ENCODE data around the gene OBP2B. TPM values are rescaled to one million over a fixed set of nuclear protein-coding genes. Genes with fewer than 3 reads are reported as not detected.
"Not testable (repeated sequence)": the region's sequence is repeated elsewhere in the genome, so short reads cannot be mapped to it uniquely, and the experiment has no call there.

OBP2B gene
- not detected for total RNA-seq
- polyA plus RNA-seq = not detected
- long read RNA-seq, donor 1 = 0 reads
- long read RNA-seq, donor 2 = 0 reads

GRCh38 chr9:133208880-133209300 is at the start of gene OBP2B:
Gene OBP2B, minus strand, starts transcription at chr9:133209250. Its CDS starts 51 bp downstream, at chr9:133209199.
- ATAC-seq (ENCODE audit: low FRiP score); H3K4me1 ChIP-seq (ENCODE audit: control insufficient read depth in 1 of 2, insufficient read depth in 2 of 2, low read length in 2 of 2); H3K36me3 ChIP-seq (ENCODE audit: control insufficient read depth in 1 of 2, insufficient read depth in 2 of 2, low read length in 1 of 2); H3K9me3 ChIP-seq (ENCODE audit: control insufficient read depth, low read length); intact Hi-C loops (cut with DNase I); H3K4me3 ChIP-seq (ENCODE audit: low read length in 2 of 2); H3K27ac ChIP-seq (ENCODE audit: low read depth in 1 of 2, low read length in 2 of 2); H3K27me3 ChIP-seq (ENCODE audit: control insufficient read depth in 1 of 2, insufficient read depth in 2 of 2, low read length in 1 of 2): not testable (repeated sequence)
- 84 to 90% methylated on average over 7 to 11 of the region's 18 CpGs for WGBS, 2 donors
- DNase-seq = peak in 1 of 2 donors; percentile 49

GRCh38 chr9:133258061-133259015 is 49.3 kb upstream of the OBP2B start:
- 77 to 79% methylated on average over 21 of the region's 21 CpGs for WGBS, 2 donors
- no peak overlapping the region for H3K27ac ChIP-seq (ENCODE audit: low read depth in 1 of 2, low read length in 2 of 2)
- H3K4me1 ChIP-seq (ENCODE audit: control insufficient read depth in 1 of 2, insufficient read depth in 2 of 2, low read length in 2 of 2) = no peaks in the 10 kb centered on the region
- H3K36me3 ChIP-seq (ENCODE audit: control insufficient read depth in 1 of 2, insufficient read depth in 2 of 2, low read length in 1 of 2) = no peaks in the 10 kb centered on the region
- peaks cover 0 to 1% of the 10 kb centered on the region in 2 donors for H3K27me3 ChIP-seq (ENCODE audit: control insufficient read depth in 1 of 2, insufficient read depth in 2 of 2, low read length in 1 of 2)
- intact Hi-C loops (cut with DNase I) = no loop called here
- no peak overlapping the region for H3K4me3 ChIP-seq (ENCODE audit: low read length in 2 of 2)
- DNase-seq (peak in 1 of 2 donors; percentile 70), ATAC-seq (ENCODE audit: low FRiP score) (no peak)
- peaks cover 1% of the 10 kb centered on the region for H3K9me3 ChIP-seq (ENCODE audit: control insufficient read depth, low read length)

DNA sequence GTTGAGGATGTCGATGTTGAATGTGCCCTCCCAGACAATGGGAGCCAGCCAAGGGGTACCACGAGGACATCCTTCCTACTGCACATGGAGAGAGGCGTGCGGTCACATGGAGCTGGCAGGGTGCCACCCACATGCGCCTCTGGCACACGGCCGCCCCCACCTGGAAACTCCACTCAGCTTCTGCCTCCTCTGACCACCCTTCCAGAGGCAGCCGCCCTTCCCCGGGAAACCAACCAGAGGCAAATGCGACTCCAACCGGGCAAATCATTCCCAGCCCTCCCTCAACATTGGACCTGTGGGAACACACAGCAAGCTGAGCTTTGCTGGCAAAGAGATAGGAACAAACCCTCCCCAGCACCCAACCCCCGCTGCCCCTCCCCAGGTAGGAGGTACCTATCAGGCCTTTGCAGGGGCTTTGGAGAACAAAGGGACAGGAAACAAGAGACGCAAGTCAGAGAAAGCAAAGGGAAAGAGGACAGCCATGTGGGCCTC is 48.5 kb upstream of the OBP2B start:
- peak in 1 of 2 donors; percentile 77 for DNase-seq
- intact Hi-C loops (cut with DNase I) = no loop called here
- WGBS, 2 donors = 64 to 65% methylated on average over 13 of the region's 13 CpGs
- peaks cover 1% of the 10 kb centered on the region for H3K9me3 ChIP-seq (ENCODE audit: control insufficient read depth, low read length)
- no peak overlapping the region for H3K4me3 ChIP-seq (ENCODE audit: low read length in 2 of 2)
- no peak overlapping the region for H3K27ac ChIP-seq (ENCODE audit: low read depth in 1 of 2, low read length in 2 of 2)
- no peak for ATAC-seq (ENCODE audit: low FRiP score)
- H3K4me1 ChIP-seq (ENCODE audit: control insufficient read depth in 1 of 2, insufficient read depth in 2 of 2, low read length in 2 of 2) = no peaks in the 10 kb centered on the region
- no peaks in the 10 kb centered on the region for H3K36me3 ChIP-seq (ENCODE audit: control insufficient read depth in 1 of 2, insufficient read depth in 2 of 2, low read length in 1 of 2)
- H3K27me3 ChIP-seq (ENCODE audit: control insufficient read depth in 1 of 2, insufficient read depth in 2 of 2, low read length in 1 of 2) = peaks cover 0 to 1% of the 10 kb centered on the region in 2 donors

- Histone ChIP-seq H3K4me1 (ENCODE audit: control insufficient read depth in 1 of 2, insufficient read depth in 2 of 2, low read length in 2 of 2) (no peaks in the 10 kb centered on the region), H3K36me3 (ENCODE audit: control insufficient read depth in 1 of 2, insufficient read depth in 2 of 2, low read length in 1 of 2) (no peaks in the 10 kb centered on the region), H3K27ac (ENCODE audit: low read depth in 1 of 2, low read length in 2 of 2) (no peak overlapping the region), H3K9me3 (ENCODE audit: control insufficient read depth, low read length) (peaks cover 1% of the 10 kb centered on the region), H3K27me3 (ENCODE audit: control insufficient read depth in 1 of 2, insufficient read depth in 2 of 2, low read length in 1 of 2) (peaks cover 0 to 1% of the 10 kb centered on the region in 2 donors), H3K4me3 (ENCODE audit: low read length in 2 of 2) (no peak overlapping the region)
- intact Hi-C loops (cut with DNase I) = no loop called here
- DNase-seq (peak in 1 of 2 donors; percentile 66), ATAC-seq (ENCODE audit: low FRiP score) (no peak)
- 84 to 85% methylated on average over 10 of the region's 10 CpGs for WGBS, 2 donors
Observed at GRCh38 chr9:133256686-133257091, 47.6 kb upstream of the OBP2B start.

- Histone ChIP-seq H3K27me3 (ENCODE audit: control insufficient read depth in 1 of 2, insufficient read depth in 2 of 2, low read length in 1 of 2) (peaks cover 0 to 1% of the 10 kb centered on the region in 2 donors), H3K4me3 (ENCODE audit: low read length in 2 of 2) (no peak overlapping the region), H3K36me3 (ENCODE audit: control insufficient read depth in 1 of 2, insufficient read depth in 2 of 2, low read length in 1 of 2) (no peaks in the 10 kb centered on the region), H3K9me3 (ENCODE audit: control insufficient read depth, low read length) (peaks cover 1% of the 10 kb centered on the region), H3K4me1 (ENCODE audit: control insufficient read depth in 1 of 2, insufficient read depth in 2 of 2, low read length in 2 of 2) (no peaks in the 10 kb centered on the region), H3K27ac (ENCODE audit: low read depth in 1 of 2, low read length in 2 of 2) (no peak overlapping the region)
- ATAC-seq (ENCODE audit: low FRiP score) (no peak), DNase-seq (no peak)
- 95% methylated on average over 30 of the region's 30 CpGs for WGBS, 2 donors
- intact Hi-C loops (cut with DNase I) = no loop called here
Observed at GRCh38 chr9:133256136-133256461, 47.0 kb upstream of the OBP2B start.

GRCh38 chr9:133255371-133256135 is 46.5 kb upstream of the OBP2B start:
- no peak for ATAC-seq (ENCODE audit: low FRiP score)
- intact Hi-C loops (cut with DNase I) = no loop called here
- H3K4me1 ChIP-seq (ENCODE audit: control insufficient read depth in 1 of 2, insufficient read depth in 2 of 2, low read length in 2 of 2) = no peaks in the 10 kb centered on the region
- WGBS, 2 donors = 86 to 93% methylated on average over 39 to 42 of the region's 42 CpGs
- H3K36me3 ChIP-seq (ENCODE audit: control insufficient read depth in 1 of 2, insufficient read depth in 2 of 2, low read length in 1 of 2) = no peaks in the 10 kb centered on the region
- DNase-seq = peak in 1 of 2 donors; percentile 74
- no peak overlapping the region for H3K4me3 ChIP-seq (ENCODE audit: low read length in 2 of 2)
- peaks cover 1% of the 10 kb centered on the region for H3K9me3 ChIP-seq (ENCODE audit: control insufficient read depth, low read length)
- H3K27me3 ChIP-seq (ENCODE audit: control insufficient read depth in 1 of 2, insufficient read depth in 2 of 2, low read length in 1 of 2) = peaks cover 0 to 1% of the 10 kb centered on the region in 2 donors
- no peak overlapping the region for H3K27ac ChIP-seq (ENCODE audit: low read depth in 1 of 2, low read length in 2 of 2)

- Histone ChIP-seq H3K4me3 (ENCODE audit: low read length in 2 of 2) (no peak overlapping the region), H3K27ac (ENCODE audit: low read depth in 1 of 2, low read length in 2 of 2) (no peak overlapping the region), H3K4me1 (ENCODE audit: control insufficient read depth in 1 of 2, insufficient read depth in 2 of 2, low read length in 2 of 2) (no peaks in the 10 kb centered on the region), H3K36me3 (ENCODE audit: control insufficient read depth in 1 of 2, insufficient read depth in 2 of 2, low read length in 1 of 2) (no peaks in the 10 kb centered on the region), H3K9me3 (ENCODE audit: control insufficient read depth, low read length) (peaks cover 1% of the 10 kb centered on the region), H3K27me3 (ENCODE audit: control insufficient read depth in 1 of 2, insufficient read depth in 2 of 2, low read length in 1 of 2) (peaks cover 0 to 1% of the 10 kb centered on the region in 2 donors)
- no peak for DNase-seq
- intact Hi-C loops (cut with DNase I) = no loop called here
- no peak for ATAC-seq (ENCODE audit: low FRiP score)
- 91 to 92% methylated on average over 5 of the region's 5 CpGs for WGBS, 2 donors
Observed at GRCh38 chr9:133254471-133254870, 45.4 kb upstream of the OBP2B start.

- no peak overlapping the region for H3K4me3 ChIP-seq (ENCODE audit: low read length in 2 of 2)
- WGBS, 2 donors = 31 to 43% methylated on average over 1 of the region's 1 CpG
- H3K27me3 ChIP-seq (ENCODE audit: control insufficient read depth in 1 of 2, insufficient read depth in 2 of 2, low read length in 1 of 2) = peaks cover 0 to 1% of the 10 kb centered on the region in 2 donors
- H3K9me3 ChIP-seq (ENCODE audit: control insufficient read depth, low read length) = peaks cover 1% of the 10 kb centered on the region
- ATAC-seq (ENCODE audit: low FRiP score) (no peak), DNase-seq (no peak)
- intact Hi-C loops (cut with DNase I) = no loop called here
- H3K27ac ChIP-seq (ENCODE audit: low read depth in 1 of 2, low read length in 2 of 2) = no peak overlapping the region
- no peaks in the 10 kb centered on the region for H3K36me3 ChIP-seq (ENCODE audit: control insufficient read depth in 1 of 2, insufficient read depth in 2 of 2, low read length in 1 of 2)
- H3K4me1 ChIP-seq (ENCODE audit: control insufficient read depth in 1 of 2, insufficient read depth in 2 of 2, low read length in 2 of 2) = no peaks in the 10 kb centered on the region
Observed at GRCh38 chr9:133253268-133253667, 44.2 kb upstream of the OBP2B start.
